ENCODE data around the gene CTR9.
"Not testable (repeated sequence)": the region's sequence is repeated elsewhere in the genome, so short reads cannot be mapped to it uniquely, and the experiment has no call there.

CTR9 gene

DNA sequence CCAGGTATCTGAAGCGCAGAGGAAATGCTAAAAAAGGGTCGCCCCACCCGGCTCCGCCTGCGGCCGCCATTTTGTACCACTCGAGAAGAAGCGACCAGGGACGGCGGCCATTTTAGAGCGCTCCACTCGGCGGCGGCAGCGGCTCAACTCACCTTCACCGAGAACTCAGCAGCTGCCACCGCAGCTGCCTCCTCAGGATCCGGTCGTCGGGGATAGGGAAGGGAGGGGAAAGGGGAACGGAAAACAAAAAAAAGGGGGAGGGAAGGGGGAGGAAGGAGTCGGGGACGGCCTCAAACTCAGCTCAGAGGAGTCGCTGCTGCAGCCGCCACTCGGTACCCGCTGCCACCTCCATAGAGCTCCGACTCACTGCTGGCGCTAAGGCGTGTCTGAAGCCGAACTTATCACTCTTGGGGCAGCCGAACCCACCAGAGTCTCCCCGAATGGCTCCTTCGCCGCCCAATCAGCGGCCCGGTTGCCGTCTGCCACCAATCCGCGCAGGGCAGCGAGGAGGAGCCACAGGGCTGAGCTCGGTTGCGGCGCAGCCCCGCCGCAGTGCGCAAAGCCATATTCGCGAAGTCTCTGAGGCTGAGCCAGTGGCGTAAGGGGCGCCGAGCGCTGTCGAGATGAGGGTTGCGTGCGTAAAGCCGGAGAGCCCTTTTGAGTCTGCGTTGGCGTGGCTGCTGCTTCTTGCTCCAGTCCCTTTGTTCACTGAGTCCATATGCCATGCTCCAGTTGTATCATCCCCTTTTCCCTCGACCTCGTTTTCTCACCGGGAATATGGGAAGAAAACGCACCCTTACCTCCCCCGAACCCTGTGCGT lies 57.7 kb downstream of the CTR9 start, which contains the start of gene EIF4G2:
Gene EIF4G2 (minus strand): TSS at position 374 of the 820 bp plus-strand sequence.
- DNase-seq (ENCODE audit: low read depth): peak; percentile 94
- H3K4me3 ChIP-seq (ENCODE audit: low read depth, low read length): peak within 1 kb of the TSS; percentile 99
- TF ChIP-seq CTCF (IDR thresholded peaks at IDR 0.05; ENCODE audit: low read depth, low read length, missing control alignments): no peak

GRCh38 chr11:10809373-10810160 lies 58.5 kb downstream of the CTR9 start:
- DNase-seq (ENCODE audit: low read depth): no peak
- TF ChIP-seq CTCF (IDR thresholded peaks at IDR 0.05; ENCODE audit: low read depth, low read length, missing control alignments): no peak
- peak overlapping the region; percentile 99 for H3K4me3 ChIP-seq (ENCODE audit: low read depth, low read length)

GRCh38 chr11:10813945-10814344 lies 62.9 kb downstream of the CTR9 start:
- no peak overlapping the region for H3K4me3 ChIP-seq (ENCODE audit: low read depth, low read length)

DNA sequence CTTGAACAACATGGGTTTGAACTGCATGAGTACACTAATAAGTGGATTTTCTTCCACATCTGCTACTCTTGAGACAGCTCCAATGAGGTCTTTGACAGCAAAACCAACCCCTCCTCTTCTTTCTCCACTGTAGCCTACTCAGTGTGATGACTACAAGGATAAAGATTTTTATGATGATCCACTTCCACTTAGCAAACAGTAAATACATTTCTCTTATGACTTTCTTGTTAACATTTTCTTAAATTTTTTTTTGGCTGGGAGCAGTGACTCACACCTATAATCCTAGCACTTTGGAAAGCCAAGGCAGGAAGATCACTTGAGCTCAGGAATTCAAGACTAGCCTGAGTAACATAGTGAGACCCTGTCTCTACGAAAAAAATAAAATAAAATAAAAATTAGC lies 67.5 kb downstream of the CTR9 start:
- DNase-seq (ENCODE audit: low read depth): no peak
- H3K4me3 ChIP-seq (ENCODE audit: low read depth, low read length): no peak overlapping the region
- no peak for TF ChIP-seq CTCF (IDR thresholded peaks at IDR 0.05; ENCODE audit: low read depth, low read length, missing control alignments)

More at GRCh38 chr11:10813945-10814344, 62.9 kb downstream of the CTR9 start:
- no peak for DNase-seq (ENCODE audit: low read depth)
- TF ChIP-seq CTCF (IDR thresholded peaks at IDR 0.05; ENCODE audit: low read depth, low read length, missing control alignments): no peak

DNA sequence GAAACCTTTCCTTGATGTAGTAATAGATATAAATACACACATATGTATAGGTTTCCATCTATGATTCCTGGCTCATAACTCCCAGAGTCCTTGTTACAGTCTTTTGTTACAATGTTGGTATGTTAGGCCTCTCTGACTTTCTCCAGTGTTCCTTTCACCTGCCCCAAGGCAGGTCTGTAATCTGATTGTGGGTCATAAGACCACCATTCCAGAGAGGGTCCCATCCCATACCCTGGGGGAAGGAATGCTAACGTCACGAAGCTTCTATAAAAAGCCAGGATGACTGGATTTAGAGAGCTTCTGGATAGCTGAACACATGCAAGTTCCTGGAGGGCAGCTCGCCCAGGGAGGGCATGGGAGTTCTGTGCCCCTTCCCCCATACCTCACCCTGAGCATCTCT lies 71.4 kb downstream of the CTR9 start:
- H3K4me3 ChIP-seq (ENCODE audit: low read depth, low read length); DNase-seq (ENCODE audit: low read depth): not testable (repeated sequence)

GRCh38 chr11:10823152-10823579 lies 72.1 kb downstream of the CTR9 start:
- DNase-seq (ENCODE audit: low read depth): no peak
- no peak for TF ChIP-seq CTCF (IDR thresholded peaks at IDR 0.05; ENCODE audit: low read depth, low read length, missing control alignments)
- no peak overlapping the region for H3K4me3 ChIP-seq (ENCODE audit: low read depth, low read length)

- TF ChIP-seq CTCF (IDR thresholded peaks at IDR 0.05; ENCODE audit: low read depth, low read length, missing control alignments): no peak
- H3K4me3 ChIP-seq (ENCODE audit: low read depth, low read length): no peak overlapping the region
- DNase-seq (ENCODE audit: low read depth): no peak
Measured at GRCh38 chr11:10824888-10825287, 73.8 kb downstream of the CTR9 start.

Measured in GM12864 (cell line).